GM21529 (cell line): ENCODE data around the gene RAB8A.
"Not testable (repeated sequence)": the region's sequence is repeated elsewhere in the genome, so short reads cannot be mapped to it uniquely, and the experiment has no call there.

ENCODE experiments used
- ATAC-seq: cut with Tn5 transposase; IDR thresholded peaks from one replicate; pipeline ENCODE4 v1.9.1; 2021; ENCODE audit not compliant: unreplicated experiment

The RAB8A gene

DNA sequence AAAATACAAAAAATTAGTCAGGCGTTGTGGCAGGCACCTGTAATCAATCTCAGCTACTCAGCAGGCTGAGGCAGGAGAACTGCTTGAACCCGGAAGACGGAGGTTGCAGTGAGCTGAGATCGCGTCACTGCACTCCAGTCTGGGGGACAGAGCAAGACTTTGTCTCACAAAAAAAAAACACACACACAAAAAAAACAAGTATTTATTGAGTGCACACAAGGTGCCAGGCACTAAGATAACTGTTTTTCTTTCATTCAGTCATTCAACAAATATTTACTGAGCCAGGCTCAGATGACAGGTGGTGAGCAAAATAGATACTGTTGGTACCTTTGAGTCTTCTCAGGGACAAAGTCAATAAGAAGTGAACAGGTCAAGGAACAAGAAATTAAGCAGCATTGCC lies 55.4 kb downstream of the RAB8A start:
- ATAC-seq: no peak

DNA sequence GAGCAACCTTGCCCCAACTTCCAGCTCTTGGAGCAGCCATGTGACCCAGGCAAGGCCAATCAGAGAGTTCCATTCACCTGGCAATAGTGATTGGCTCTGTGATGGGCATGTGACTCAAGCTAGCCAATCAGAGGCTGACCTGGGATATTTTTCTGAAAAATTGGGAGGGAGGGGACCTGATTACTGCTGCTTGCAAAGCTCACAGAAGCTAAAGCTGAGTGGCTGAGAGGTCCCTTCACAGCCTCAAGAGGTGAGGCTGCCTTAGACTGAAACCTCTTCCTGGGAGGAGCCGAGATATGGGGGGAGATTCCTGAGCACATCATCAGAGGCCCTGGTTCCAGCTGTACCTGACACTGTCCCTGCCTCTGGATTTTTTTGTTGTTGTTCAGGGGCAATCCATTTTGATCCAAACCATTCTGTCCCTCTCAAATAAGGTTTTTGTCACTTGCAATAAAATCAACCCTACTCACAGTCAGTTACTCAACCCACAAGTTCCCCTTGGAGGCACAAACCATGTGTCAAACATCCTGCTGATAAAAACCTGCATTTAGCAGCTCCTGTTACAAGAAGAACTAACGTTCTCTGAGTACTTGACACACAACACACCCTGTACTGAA lies 56.9 kb downstream of the RAB8A start:
- no peak for ATAC-seq

DNA sequence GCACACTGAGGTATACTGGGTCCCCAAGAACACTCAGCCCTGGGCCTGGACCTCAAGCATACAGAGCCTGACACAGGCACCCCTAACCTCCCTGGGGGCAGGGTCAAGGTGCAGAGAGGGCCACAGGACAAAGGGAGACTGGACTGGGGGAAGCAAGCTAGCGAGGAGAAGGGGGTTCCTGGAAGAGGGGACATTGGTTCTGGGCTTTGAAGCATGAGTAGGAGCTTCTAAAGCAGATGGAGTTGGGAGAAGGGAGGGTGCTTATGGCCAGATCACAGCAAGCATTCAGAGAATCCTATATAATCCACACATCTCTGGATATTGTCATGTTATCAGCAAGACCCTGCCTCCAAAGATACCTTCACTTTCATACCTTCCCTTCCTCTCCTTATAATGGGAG lies 58.4 kb downstream of the RAB8A start:
- no peak for ATAC-seq

DNA sequence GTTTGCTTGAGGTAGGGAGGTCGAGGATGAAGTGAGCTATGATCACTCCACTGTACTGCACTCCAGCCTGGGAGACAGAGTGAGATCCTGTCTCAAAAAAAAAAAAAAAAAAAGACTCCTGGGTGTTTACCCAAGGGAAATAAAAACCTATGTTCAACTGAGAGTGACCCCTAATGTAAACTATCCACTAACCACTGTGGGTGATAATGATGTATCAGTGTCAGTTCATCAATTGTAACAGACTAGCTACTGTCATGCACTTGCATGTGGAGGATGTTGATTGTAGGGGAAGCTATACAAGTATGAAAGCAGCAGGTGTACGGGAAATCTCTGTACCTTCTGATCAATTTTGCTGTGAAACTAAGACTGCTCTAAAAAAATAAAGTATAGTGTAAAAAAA lies 64.3 kb downstream of the RAB8A start:
- no peak for ATAC-seq

DNA sequence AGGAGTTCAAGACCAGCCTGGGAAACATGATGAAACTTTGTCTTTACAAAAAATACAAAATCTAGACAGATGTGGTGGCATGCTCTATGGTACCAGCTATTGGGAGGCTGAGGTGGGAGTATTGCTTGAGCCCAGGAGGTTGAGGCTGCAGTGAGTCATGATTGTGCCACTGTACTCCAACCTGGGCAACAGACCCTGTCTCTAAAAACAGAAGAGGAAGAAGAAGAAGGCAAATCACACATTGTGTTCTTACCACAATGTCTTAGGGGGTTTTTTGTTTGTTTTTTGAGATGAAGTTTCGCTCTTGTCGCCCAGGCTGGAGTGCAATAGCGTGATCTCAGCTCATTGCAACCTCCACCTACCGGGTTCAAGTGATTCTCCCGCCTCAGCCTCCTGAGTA lies 67.2 kb downstream of the RAB8A start:
- not testable (repeated sequence) for ATAC-seq

DNA sequence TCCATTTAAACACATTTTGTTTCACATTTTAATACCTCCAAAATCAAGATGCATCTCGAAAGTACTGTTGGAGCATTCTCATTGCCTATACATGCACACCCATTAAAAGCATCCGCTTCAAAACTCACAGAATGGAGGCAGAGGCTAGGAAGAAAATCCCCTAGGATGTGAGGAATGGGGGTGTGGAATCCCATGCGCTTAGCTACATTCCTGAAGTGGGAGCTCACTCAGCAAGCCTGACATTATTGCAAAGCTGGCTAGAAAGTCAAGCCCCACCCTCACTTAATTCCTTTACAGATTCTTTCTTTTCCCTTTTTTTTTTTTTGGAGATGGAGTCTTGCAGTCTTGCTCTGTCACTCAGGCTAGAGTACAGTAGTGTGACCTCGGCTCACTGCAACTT lies 68.9 kb downstream of the RAB8A start:
- ATAC-seq: no peak
